HL-60/S4 treated with phorbol 12-myristate 13-acetate at 8.2 ng/mL for 4 days and 3 days (cell line): ENCODE measurements around the gene FARP1.

Source experiments
- in situ Hi-C: fragments of 300-500 bp; cut with MboI; formaldehyde crosslinking; loops from 2 replicates; pipeline ENCODE4 v1.15.0; 2022; ENCODE audit warnings: low sequenced_read_pairs

The FARP1 gene, protein sequence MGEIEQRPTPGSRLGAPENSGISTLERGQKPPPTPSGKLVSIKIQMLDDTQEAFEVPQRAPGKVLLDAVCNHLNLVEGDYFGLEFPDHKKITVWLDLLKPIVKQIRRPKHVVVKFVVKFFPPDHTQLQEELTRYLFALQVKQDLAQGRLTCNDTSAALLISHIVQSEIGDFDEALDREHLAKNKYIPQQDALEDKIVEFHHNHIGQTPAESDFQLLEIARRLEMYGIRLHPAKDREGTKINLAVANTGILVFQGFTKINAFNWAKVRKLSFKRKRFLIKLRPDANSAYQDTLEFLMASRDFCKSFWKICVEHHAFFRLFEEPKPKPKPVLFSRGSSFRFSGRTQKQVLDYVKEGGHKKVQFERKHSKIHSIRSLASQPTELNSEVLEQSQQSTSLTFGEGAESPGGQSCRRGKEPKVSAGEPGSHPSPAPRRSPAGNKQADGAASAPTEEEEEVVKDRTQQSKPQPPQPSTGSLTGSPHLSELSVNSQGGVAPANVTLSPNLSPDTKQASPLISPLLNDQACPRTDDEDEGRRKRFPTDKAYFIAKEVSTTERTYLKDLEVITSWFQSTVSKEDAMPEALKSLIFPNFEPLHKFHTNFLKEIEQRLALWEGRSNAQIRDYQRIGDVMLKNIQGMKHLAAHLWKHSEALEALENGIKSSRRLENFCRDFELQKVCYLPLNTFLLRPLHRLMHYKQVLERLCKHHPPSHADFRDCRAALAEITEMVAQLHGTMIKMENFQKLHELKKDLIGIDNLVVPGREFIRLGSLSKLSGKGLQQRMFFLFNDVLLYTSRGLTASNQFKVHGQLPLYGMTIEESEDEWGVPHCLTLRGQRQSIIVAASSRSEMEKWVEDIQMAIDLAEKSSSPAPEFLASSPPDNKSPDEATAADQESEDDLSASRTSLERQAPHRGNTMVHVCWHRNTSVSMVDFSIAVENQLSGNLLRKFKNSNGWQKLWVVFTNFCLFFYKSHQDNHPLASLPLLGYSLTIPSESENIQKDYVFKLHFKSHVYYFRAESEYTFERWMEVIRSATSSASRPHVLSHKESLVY

DNA sequence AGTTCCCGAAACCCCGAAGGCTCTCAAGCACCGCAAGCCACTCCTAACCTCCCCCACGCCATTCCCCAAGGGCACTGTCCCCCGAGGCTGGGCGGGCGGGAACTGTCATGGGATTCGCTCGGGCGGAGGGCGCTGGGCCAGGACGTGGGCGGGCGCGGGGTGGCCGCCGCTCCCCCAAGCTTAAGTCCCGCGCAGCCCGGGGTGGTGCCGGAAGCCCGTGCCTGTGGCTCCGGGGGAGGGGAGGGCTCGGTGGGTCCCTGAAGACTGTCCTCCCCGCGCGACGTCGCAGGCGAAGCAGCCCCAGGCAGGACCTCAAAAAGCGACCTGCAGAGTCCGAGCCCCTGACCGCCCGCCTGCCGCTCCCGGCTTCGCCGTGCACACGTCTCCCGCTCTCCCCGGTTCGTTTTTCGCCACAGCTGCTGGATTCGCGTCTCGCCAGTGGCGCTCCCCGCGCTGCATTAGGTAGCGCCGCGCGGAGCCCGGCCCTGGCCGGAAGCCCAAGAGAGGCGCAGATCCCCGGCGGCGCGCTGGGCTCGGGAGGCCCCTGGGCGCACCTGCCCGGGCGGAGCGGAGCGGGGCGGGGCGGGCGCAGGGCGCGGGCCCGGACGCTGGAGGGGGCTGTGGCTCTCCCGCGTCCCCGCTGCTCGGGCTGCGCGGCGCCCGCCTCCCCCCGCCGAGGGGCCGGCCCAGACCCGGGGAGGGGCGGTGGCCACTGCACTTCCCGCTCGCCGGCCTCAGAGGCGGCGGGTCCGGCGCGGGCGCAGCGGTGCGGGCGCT lies at the start of gene FARP1:
TSS of gene FARP1 (plus strand) at position 715 of the 777 bp plus-strand sequence. CDS start 70,149 bp downstream, outside the sequence.
- in situ Hi-C loops: no loop called here

GRCh38 chr13:98094678-98095266 lies 48.1 kb upstream of the FARP1 start:
- in situ Hi-C loops: no loop called here

GRCh38 chr13:98096059-98096458 lies 46.8 kb upstream of the FARP1 start:
- in situ Hi-C loops: no loop called here

DNA sequence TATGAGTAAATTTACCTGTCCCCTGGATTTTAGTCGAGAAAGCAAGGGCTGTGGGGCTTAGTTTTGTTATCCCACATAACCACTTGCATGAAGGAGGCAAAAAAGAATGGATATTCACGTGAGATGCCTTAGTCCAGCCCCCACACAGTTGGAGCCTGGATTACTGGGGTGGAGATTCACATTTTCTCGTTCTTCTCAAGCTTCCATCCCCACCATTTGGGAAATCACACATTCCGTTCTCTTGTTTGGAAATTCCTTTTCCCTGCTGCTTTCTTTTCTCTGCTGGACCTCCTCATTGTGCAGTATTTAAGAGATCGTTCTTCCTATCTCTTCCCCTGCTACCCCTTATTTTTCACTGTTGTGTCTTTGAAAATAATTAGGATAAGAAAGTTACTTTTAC lies 45.1 kb upstream of the FARP1 start:
- in situ Hi-C loops: no loop called here

GRCh38 chr13:98098516-98098915 lies 44.4 kb upstream of the FARP1 start:
- in situ Hi-C loops: no loop called here

- in situ Hi-C loops: no loop called here
These were observed 43.3 kb upstream of the FARP1 start for GRCh38 chr13:98099627-98100026.

GRCh38 chr13:98100481-98100880 lies 42.4 kb upstream of the FARP1 start:
- in situ Hi-C loops: no loop called here

DNA sequence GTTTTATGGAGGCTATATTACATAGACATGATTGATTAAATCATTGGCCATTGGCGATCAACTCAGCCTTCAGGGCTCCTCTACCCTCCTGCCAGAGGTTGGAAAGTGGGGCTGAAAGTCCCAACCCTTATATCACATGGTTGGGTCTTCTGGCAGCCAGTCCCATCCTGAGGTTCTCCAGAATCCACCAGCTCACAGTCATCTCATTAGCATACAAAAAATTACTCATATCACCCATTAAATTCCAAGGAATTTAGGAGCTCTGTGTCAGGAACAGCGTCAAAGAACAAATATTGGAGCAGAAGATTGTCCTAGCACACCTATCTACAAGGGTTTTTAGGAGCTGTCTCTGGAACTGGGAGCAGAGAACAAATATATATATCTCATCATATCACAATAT lies 39.4 kb upstream of the FARP1 start:
- in situ Hi-C loops: no loop called here

GRCh38 chr13:98103942-98104880 lies 38.7 kb upstream of the FARP1 start:
- in situ Hi-C loops: no loop called here

DNA sequence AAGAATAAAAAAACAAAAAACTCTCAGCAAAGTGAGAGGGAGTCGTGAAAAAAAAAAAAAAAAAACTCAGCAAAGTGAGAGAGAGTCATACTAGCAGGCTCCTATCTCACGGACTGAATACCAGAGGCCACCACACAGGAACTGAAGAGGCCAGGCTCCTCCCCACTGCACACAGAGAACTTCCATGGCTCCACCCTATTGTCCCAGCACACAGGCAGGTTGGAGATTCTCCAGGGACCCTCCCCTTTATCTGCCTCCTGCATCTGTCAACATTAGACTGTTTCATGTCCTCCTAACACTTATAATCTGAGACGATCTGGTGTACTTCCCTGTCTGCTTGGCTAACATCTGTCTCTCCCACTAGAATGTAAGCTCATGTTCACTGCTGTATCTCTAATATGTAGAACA lies 37.0 kb upstream of the FARP1 start:
- in situ Hi-C loops: no loop called here

GRCh38 chr13:98108341-98108740 lies 34.6 kb upstream of the FARP1 start:
- in situ Hi-C loops: no loop called here

DNA sequence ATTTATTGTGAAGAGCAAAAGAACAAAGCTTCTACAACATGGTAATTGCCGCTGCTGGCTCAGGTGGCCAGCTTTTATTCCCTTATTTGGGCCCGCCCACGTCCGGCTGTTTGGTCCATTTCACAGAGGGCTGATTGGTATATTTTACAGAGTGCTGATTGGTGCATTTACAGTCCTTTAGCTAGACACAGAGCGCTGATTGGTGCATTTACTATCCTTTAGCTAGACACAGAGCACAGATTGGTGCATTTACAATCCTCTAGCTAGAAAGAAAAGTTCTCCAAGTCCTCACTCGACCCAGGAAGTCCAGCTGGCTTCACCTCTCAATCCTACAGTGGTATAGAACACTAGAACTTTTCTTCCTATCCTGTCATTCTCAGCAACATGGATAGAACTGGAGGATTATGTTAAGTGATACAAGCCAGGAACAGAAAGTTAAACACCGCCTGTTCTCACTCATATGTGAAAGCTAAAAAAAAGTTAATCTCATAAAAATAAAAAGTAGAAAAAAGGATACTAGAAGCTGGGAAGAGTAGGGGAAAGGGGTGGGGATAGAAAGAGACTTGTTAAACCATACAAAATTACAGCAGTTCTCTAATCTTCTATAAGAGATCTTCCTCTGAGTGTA lies 33.6 kb upstream of the FARP1 start:
- in situ Hi-C loops: no loop called here

GRCh38 chr13:98110749-98111148 lies 32.1 kb upstream of the FARP1 start:
- in situ Hi-C loops: no loop called here

GRCh38 chr13:98111168-98112098 lies 31.5 kb upstream of the FARP1 start:
- in situ Hi-C loops: no loop called here

DNA sequence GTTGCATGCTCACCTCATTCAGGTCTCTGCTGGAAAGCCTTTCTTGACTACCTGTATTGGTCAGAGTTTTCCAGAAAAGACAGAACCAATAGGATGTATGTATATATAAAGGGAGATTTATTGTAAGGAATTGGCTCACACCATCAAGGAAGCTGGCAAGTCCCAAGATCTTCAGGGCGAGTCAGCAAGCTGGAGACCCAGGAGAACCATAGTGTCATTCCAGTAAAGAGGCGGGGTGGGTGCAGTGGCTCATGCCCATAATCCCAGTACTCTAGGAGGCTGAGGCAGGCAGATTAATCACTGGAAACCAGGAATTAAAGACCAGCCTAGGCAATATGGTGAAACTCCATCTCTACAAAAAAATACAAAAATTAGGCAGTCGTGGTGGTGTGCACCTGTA lies 30.4 kb upstream of the FARP1 start:
- in situ Hi-C loops: no loop called here

- in situ Hi-C loops: no loop called here
These were observed 24.0 kb upstream of the FARP1 start for GRCh38 chr13:98118865-98119264.

- in situ Hi-C loops: no loop called here
These were observed 19.7 kb upstream of the FARP1 start for GRCh38 chr13:98123176-98123575.
